ENCODE data around the gene ODF2. TPM values are rescaled to one million over a fixed set of nuclear protein-coding genes. Genes with fewer than 3 reads are reported as not detected.

The ODF2 gene
- total RNA-seq, 1 donor from 2014 or later, result 17.6 TPM

DNA sequence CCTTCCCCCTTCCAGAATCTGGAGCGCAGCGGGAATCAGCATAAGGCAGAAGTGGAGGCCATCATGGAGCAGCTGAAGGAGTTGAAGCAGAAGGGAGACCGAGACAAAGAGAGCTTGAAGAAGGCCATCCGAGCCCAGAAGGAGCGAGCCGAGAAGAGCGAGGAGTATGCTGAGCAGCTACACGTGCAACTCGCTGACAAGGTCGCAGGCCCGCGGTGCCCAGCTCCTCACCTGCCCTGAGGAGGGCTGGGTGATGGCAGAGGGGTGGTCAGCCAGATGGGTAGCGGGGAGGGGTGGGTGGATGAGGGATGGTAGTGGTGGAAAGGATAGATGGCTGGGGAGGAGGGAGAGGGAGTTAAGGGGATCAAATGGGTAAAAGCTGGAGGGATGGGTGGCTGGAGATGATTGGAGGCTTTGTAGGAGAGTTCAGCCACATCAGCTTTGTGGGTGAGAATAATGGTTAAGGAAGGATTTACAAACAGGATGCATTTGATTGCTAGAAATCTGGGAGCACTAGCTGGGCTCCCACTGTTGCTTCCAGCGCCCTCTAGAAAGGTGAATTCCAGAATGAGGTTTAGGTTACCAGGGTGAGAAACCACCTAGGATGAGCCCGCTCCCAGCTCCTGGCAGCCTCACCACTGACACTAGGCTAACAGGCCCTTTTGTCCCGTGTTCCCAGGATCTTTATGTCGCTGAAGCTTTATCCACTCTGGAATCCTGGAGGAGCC is 29.0 kb downstream of the ODF2 start:
- FAIRE-seq, result no peak
- no peak for TF ChIP-seq CTCF (IDR thresholded peaks at IDR 0.05; ENCODE audit: insufficient read depth, low read length, severe bottlenecking)
- Histone ChIP-seq H3K4me3 (ENCODE audit: low read depth, low read length) (no peak overlapping the region), H3K36me3 (ENCODE audit: control insufficient read depth, insufficient read depth, low read length) (peaks cover 27% of the 10 kb centered on the region), H3K27me3 (ENCODE audit: control insufficient read depth, insufficient read depth, low read length) (no peaks in the 10 kb centered on the region)
- DNase-seq (ENCODE audit: low read depth), result no peak

GRCh38 chr9:128485414-128485855 is 29.6 kb downstream of the ODF2 start:
- TF ChIP-seq CTCF (IDR thresholded peaks at IDR 0.05; ENCODE audit: insufficient read depth, low read length, severe bottlenecking), result no peak
- DNase-seq (ENCODE audit: low read depth), result no peak
- no peak overlapping the region for H3K4me3 ChIP-seq (ENCODE audit: low read depth, low read length)
- H3K27me3 ChIP-seq (ENCODE audit: control insufficient read depth, insufficient read depth, low read length), result no peaks in the 10 kb centered on the region
- FAIRE-seq, result no peak
- peaks cover 27% of the 10 kb centered on the region for H3K36me3 ChIP-seq (ENCODE audit: control insufficient read depth, insufficient read depth, low read length)

DNA sequence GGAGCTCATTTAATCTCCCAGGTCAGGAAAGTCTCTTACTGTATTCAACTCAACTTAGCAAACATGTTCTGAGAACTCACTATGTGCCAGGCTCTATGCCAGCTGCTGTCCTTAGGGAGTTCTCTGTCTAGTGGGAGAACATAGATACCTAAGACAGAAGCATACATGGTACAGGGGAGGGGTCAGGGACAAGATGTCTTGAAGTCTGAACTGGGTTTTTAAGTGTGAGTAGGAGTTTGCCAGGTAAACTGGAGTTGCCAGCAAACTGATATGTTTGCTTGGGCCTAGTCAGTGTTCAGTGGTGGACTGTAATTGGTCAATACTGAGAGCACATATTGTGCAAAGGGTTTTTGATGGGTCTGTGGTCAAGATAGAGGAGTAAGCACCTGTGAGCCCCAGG is 30.4 kb downstream of the ODF2 start:
- DNase-seq (ENCODE audit: low read depth) (no peak), FAIRE-seq (no peak)
- Histone ChIP-seq H3K27me3 (ENCODE audit: control insufficient read depth, insufficient read depth, low read length) (no peaks in the 10 kb centered on the region), H3K4me3 (ENCODE audit: low read depth, low read length) (no peak overlapping the region), H3K36me3 (ENCODE audit: control insufficient read depth, insufficient read depth, low read length) (peaks cover 27% of the 10 kb centered on the region)
- no peak for TF ChIP-seq CTCF (IDR thresholded peaks at IDR 0.05; ENCODE audit: insufficient read depth, low read length, severe bottlenecking)

GRCh38 chr9:128493424-128493823 is 37.6 kb downstream of the ODF2 start:
- Histone ChIP-seq H3K27me3 (ENCODE audit: control insufficient read depth, insufficient read depth, low read length) (no peaks in the 10 kb centered on the region), H3K36me3 (ENCODE audit: control insufficient read depth, insufficient read depth, low read length) (peaks cover 11% of the 10 kb centered on the region), H3K4me3 (ENCODE audit: low read depth, low read length) (no peak overlapping the region)
- no peak for TF ChIP-seq CTCF (IDR thresholded peaks at IDR 0.05; ENCODE audit: insufficient read depth, low read length, severe bottlenecking)
- FAIRE-seq, result no peak
- DNase-seq (ENCODE audit: low read depth), result no peak

DNA sequence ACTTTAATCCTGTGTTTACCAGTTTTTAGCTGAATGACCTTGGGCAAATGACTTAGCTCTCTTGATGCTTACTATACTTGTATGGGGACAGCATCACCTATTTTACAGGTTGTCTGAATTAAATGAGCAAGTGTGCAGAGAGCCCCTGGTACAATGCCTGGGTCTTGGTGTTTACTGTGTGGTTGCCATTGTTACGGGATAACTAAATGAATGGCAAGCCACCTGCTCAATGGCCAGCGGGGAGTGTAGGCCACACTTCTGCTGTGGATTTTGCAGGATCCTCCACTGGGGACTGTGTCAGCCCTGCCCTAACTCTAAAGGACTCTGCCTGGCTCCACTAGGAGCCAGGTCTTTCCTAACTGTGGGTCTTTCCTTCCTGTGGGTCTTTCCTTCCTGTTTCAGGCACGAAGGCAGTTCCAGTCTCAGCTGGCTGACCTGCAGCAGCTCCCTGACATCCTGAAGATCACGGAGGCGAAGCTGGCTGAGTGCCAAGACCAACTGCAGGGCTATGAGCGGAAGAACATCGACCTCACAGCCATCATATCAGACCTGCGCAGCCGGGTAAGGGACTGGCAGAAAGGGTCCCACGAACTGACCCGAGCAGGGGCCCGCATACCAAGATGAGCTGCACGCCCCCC is 38.4 kb downstream of the ODF2 start:
- FAIRE-seq (no peak), DNase-seq (ENCODE audit: low read depth) (no peak)
- peaks cover 15% of the 10 kb centered on the region for H3K36me3 ChIP-seq (ENCODE audit: control insufficient read depth, insufficient read depth, low read length)
- no peak overlapping the region for H3K4me3 ChIP-seq (ENCODE audit: low read depth, low read length)
- no peak for TF ChIP-seq CTCF (IDR thresholded peaks at IDR 0.05; ENCODE audit: insufficient read depth, low read length, severe bottlenecking)
- no peaks in the 10 kb centered on the region for H3K27me3 ChIP-seq (ENCODE audit: control insufficient read depth, insufficient read depth, low read length)
